Measurements from ENCODE around the gene STRN. TPM values are rescaled to one million over a fixed set of nuclear protein-coding genes. Genes with fewer than 3 reads are reported as not detected.

Gene STRN
- total RNA-seq, 1 experiment from 2014 or later, result 37.4 TPM

DNA sequence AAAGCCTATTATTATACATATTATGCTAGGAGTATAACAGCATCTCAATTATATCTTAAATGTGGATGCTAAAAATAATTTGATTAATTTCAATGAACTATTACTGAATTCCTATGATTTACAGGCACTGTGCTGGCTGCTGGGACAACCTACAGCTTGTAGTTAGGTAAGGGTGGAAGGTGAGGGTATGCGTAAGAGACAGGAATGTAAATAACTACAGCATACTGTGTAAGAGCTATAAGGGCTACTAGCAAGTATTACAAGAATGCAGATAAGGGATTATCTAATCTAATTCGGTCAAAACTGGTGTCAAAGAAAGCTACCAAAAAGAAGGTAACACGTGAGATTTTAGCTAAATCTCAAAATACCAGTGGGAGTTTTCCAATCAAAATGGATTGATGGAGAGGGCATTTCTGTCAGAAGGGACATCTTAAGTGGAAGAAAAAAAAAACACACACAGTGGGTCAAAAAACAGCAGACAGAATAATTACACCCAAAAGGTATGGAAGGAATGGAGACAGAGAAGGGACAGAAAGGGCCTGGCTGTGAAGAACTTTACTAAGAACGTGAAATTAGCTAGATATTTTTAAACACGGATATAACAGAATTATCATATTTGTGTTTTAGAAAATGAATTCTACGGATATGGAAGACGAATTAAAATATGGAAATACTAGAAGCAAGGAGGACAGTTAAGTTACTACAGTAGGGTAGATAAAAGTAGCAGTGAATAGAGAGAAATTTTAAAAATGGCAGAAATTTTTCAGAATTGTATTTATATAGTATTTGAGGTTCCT lies 47.1 kb downstream of the STRN start:
- intact Hi-C loops (cut with micrococcal nuclease; ENCODE audit: unreplicated experiment), result no loop called here
- Histone ChIP-seq H3K27me3 (ENCODE audit: control insufficient read depth, insufficient read depth, low read length) (no peaks in the 10 kb centered on the region), H3K27ac (ENCODE audit: low read length) (no peak overlapping the region), H3K9me3 (ENCODE audit: control insufficient read depth, insufficient read depth, low read depth, low read length) (no peaks in the 10 kb centered on the region), H3K4me1 (ENCODE audit: control insufficient read depth, insufficient read depth, low read length) (no peaks in the 10 kb centered on the region; the same call in 1 of the 2 replicates), H3K4me3 (ENCODE audit: low read depth in 2 of 2, low read length in 2 of 2) (no peak overlapping the region), H3K36me3 (ENCODE audit: control insufficient read depth, insufficient read depth, low read length) (no peaks in the 10 kb centered on the region; the same call in 1 of the 2 replicates)
- BruUV-seq (replicated peaks), result no TSS peak
- ChIA-PET POLR2A (no interaction called here), CTCF (interaction anchor here (0.5 kb wide), 1 partner anchor 12 kb away, joined by 3 read pairs; no protein-coding TSS in a partner anchor)
- TF ChIP-seq, protein P1, sequence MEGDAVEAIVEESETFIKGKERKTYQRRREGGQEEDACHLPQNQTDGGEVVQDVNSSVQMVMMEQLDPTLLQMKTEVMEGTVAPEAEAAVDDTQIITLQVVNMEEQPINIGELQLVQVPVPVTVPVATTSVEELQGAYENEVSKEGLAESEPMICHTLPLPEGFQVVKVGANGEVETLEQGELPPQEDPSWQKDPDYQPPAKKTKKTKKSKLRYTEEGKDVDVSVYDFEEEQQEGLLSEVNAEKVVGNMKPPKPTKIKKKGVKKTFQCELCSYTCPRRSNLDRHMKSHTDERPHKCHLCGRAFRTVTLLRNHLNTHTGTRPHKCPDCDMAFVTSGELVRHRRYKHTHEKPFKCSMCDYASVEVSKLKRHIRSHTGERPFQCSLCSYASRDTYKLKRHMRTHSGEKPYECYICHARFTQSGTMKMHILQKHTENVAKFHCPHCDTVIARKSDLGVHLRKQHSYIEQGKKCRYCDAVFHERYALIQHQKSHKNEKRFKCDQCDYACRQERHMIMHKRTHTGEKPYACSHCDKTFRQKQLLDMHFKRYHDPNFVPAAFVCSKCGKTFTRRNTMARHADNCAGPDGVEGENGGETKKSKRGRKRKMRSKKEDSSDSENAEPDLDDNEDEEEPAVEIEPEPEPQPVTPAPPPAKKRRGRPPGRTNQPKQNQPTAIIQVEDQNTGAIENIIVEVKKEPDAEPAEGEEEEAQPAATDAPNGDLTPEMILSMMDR (IDR thresholded peaks at IDR 0.05), result no peak
- no peak for TF ChIP-seq TCF7L2 (IDR thresholded peaks at IDR 0.05; ENCODE audit: low read depth, low read length)
- no peak for TF ChIP-seq SIN3A (IDR thresholded peaks at IDR 0.05; ENCODE audit: borderline replicate concordance, insufficient read depth, low read depth, low read length)
- TF ChIP-seq, protein P2, sequence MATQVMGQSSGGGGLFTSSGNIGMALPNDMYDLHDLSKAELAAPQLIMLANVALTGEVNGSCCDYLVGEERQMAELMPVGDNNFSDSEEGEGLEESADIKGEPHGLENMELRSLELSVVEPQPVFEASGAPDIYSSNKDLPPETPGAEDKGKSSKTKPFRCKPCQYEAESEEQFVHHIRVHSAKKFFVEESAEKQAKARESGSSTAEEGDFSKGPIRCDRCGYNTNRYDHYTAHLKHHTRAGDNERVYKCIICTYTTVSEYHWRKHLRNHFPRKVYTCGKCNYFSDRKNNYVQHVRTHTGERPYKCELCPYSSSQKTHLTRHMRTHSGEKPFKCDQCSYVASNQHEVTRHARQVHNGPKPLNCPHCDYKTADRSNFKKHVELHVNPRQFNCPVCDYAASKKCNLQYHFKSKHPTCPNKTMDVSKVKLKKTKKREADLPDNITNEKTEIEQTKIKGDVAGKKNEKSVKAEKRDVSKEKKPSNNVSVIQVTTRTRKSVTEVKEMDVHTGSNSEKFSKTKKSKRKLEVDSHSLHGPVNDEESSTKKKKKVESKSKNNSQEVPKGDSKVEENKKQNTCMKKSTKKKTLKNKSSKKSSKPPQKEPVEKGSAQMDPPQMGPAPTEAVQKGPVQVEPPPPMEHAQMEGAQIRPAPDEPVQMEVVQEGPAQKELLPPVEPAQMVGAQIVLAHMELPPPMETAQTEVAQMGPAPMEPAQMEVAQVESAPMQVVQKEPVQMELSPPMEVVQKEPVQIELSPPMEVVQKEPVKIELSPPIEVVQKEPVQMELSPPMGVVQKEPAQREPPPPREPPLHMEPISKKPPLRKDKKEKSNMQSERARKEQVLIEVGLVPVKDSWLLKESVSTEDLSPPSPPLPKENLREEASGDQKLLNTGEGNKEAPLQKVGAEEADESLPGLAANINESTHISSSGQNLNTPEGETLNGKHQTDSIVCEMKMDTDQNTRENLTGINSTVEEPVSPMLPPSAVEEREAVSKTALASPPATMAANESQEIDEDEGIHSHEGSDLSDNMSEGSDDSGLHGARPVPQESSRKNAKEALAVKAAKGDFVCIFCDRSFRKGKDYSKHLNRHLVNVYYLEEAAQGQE (IDR thresholded peaks at IDR 0.05; ENCODE audit: insufficient read depth in 1 of 2, low read depth in 2 of 2, low read length in 1 of 2), result no peak
- TF ChIP-seq POLR2AphosphoS5 (IDR thresholded peaks at IDR 0.05; ENCODE audit: low read depth, low read length), result no peak
- in situ Hi-C loops (cut with HindIII; ENCODE audit: low pct_unique_long_range_greater_than_20kb, low sequenced_read_pairs), result no loop called here
- DNase-seq (ENCODE audit: low read depth, low spot score) (no peak), ATAC-seq (no peak)

DNA sequence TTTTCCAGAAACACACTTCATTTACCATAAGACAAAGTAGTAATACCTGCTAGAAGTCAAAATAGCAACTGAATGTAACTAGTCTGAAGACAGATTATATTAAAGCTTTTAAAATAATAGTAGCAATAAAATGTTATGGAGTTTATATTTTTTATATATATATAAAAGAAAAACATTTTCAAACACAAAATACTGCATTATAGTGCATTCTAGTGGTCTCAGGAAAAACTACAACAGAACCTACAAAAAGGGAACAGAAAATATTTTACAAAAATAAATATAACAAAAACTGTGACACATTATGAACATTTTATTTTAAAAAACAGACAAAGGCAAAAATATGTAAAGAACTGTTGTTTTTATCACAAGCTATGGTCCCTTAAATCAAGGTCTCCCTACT lies 48.0 kb downstream of the STRN start:
- CTCF ChIA-PET, result interaction anchor here (0.5 kb wide), 1 partner anchor 11 kb away, joined by 3 read pairs; no protein-coding TSS in a partner anchor
- no peaks in the 10 kb centered on the region for H3K9me3 ChIP-seq (ENCODE audit: control insufficient read depth, insufficient read depth, low read depth, low read length)
- DNase-seq (ENCODE audit: low read depth, low spot score) (no peak), ATAC-seq (no peak)
- no peaks in the 10 kb centered on the region; the same call in 1 of the 2 replicates for H3K4me1 ChIP-seq (ENCODE audit: control insufficient read depth, insufficient read depth, low read length)
- no peaks in the 10 kb centered on the region for H3K27me3 ChIP-seq (ENCODE audit: control insufficient read depth, insufficient read depth, low read length)
- H3K27ac ChIP-seq (ENCODE audit: low read length), result no peak overlapping the region
- H3K36me3 ChIP-seq (ENCODE audit: control insufficient read depth, insufficient read depth, low read length), result no peaks in the 10 kb centered on the region; the same call in 1 of the 2 replicates
- intact Hi-C loops (cut with micrococcal nuclease; ENCODE audit: unreplicated experiment), result no loop called here
- POLR2A ChIA-PET, result no interaction called here
- no TSS peak for BruUV-seq (replicated peaks)
- H3K4me3 ChIP-seq (ENCODE audit: low read depth in 2 of 2, low read length in 2 of 2), result no peak overlapping the region
- in situ Hi-C loops (cut with HindIII; ENCODE audit: low pct_unique_long_range_greater_than_20kb, low sequenced_read_pairs), result no loop called here
- no peak for TF ChIP-seq TCF7L2 (IDR thresholded peaks at IDR 0.05; ENCODE audit: low read depth, low read length)
- TF ChIP-seq, protein P1 (IDR thresholded peaks at IDR 0.05), result no peak
- no peak for TF ChIP-seq POLR2AphosphoS5 (IDR thresholded peaks at IDR 0.05; ENCODE audit: low read depth, low read length)
- TF ChIP-seq SIN3A (IDR thresholded peaks at IDR 0.05; ENCODE audit: borderline replicate concordance, insufficient read depth, low read depth, low read length), result no peak
- TF ChIP-seq, protein P2 (IDR thresholded peaks at IDR 0.05; ENCODE audit: insufficient read depth in 1 of 2, low read depth in 2 of 2, low read length in 1 of 2), result no peak
